KOPT-K1 (cell line): ENCODE results near the gene RELT.

Experiments
- H3K27ac ChIP-seq: fragments of 200-600 bp; sonication (generic); 2 replicates; pipeline ENCODE4 v1.5.1; 2016; ENCODE audit warnings: antibody characterized with exemption, mild to moderate bottlenecking, low read depth, low read length; ENCODE audit not compliant: poor library complexity, severe bottlenecking
- H3K36me3 ChIP-seq: fragments of 200-600 bp; sonication (generic); 2 replicates; pipeline ENCODE4 v1.5.1; 2017; ENCODE audit warnings: antibody characterized with exemption, mild to moderate bottlenecking, low read length, moderate library complexity; ENCODE audit not compliant: insufficient read depth
- H3K9me3 ChIP-seq: fragments of 200-600 bp; sonication (generic); 2 replicates; pipeline ENCODE4 v1.5.1; 2017; ENCODE audit warnings: antibody characterized with exemption, low read length, mild to moderate bottlenecking; ENCODE audit not compliant: insufficient read depth, poor library complexity, severe bottlenecking

Gene RELT

DNA sequence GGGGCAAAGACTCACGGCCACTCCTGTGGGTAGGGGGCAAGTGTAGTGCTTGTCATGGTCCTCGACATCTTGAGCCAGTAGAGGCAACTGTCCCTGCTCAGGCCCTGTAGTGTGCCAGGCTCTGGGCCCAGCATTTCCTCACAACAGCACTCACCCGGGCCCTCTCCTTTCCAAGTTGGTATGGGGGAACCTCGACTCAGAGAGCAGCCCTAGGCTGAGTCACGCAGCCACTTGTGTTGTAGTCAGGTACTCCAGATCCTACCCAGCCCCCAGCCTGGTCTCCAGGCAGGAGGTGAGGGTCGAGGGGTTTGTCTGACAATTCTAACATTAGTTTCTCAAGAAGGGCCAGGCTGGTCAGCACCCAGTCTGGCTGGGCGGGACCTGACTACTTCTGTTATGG lies 4.1 kb downstream of the RELT start:
- H3K36me3 ChIP-seq = no peaks in the 10 kb centered on the region; the same call in 1 of the 2 replicates
- H3K9me3 ChIP-seq = no peaks in the 10 kb centered on the region
- no peak overlapping the region for H3K27ac ChIP-seq

DNA sequence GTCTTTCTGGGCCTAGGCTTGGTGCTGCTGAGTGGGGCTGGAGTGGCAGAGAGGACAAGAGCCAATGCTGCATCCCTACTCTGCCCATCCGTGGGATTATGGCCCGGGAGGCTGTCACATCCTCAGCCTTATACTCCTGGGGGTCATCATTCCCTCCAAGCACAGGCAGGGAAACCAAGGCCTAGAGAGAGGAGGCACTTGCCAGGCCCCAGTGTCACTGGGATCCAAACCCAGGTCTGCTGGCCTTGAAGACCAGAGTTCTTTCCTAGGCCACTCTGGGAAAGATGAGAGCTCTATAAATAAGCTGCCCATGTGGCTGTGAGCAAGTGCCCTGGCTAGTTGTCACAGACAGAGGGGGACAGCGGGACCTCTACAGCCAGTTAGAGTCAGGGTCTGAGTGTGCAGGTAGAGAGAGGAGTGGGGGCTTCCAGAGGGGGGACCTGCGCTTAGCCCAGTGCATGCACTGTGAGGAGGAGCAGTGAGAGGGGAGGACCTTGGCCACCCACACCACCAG lies 4.8 kb downstream of the RELT start:
- H3K36me3 ChIP-seq = no peaks in the 10 kb centered on the region; the same call in 1 of the 2 replicates
- no peak overlapping the region for H3K27ac ChIP-seq
- no peaks in the 10 kb centered on the region for H3K9me3 ChIP-seq

DNA sequence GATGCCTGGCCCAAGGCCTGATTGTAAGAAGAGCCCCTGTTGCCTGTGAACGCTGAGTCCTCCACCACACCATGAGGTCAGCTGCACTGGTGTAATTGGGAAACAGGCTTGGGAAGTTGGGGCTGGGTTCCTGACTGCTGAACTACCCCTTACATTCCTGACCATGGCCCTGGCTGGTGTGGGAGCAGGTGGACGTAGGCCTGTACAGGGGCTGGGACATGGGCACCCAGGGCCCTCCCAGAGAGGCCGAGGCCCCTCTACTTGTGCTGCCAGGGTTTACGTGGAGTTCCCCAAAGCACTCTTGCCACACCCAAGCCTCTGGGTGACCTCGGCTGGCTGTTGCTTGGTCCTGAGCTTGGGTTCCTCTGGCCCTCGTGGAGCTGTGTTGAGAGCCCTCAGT lies 5.4 kb downstream of the RELT start:
- Histone ChIP-seq H3K36me3 (no peaks in the 10 kb centered on the region; the same call in 1 of the 2 replicates), H3K27ac (no peak overlapping the region), H3K9me3 (no peaks in the 10 kb centered on the region)

DNA sequence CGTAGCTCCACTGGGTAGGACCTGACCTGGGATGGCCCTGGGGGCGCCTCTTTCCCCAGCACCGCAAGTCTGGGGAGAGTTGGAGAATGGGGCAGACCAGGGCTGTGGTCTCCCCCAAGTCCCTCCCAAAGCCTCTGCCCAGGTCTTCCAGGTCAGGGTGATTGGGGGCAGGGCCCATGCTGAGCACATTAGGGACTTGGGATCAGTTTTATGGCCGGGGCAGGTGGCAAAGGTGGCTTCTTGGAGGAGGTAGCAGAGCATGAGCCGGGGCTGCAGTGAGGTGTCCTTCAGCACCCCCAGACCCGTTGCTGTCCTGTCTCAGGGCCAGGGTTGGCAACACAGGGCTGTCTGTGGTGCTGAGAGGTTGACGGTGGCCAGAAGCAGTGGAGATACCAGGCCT lies 6.0 kb downstream of the RELT start:
- Histone ChIP-seq H3K27ac (peak overlapping the region; percentile 5), H3K9me3 (no peaks in the 10 kb centered on the region), H3K36me3 (no peaks in the 10 kb centered on the region; the same call in 1 of the 2 replicates)

DNA sequence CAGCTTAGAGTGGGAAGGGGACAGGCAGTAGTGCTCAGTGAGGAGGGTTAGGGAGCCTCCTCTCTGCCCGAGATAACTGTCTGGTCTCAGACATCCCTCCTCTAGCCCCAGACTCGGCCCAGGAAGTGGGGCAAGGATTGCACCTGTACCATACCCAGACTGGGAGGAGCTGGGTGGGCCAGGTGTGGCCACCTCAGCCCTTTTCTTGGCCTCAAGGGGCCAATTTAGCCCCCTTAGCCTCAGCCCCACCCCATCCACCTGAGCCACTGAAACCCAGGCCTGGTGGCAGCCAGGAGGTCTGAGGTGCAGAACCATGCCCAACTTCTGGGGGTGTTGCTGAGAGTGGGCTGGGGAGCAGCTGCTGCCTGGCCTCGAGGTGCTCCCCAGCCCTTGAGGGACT lies 6.5 kb downstream of the RELT start:
- Histone ChIP-seq H3K9me3 (no peaks in the 10 kb centered on the region), H3K36me3 (no peaks in the 10 kb centered on the region; the same call in 1 of the 2 replicates), H3K27ac (peak overlapping the region; percentile 5)

DNA sequence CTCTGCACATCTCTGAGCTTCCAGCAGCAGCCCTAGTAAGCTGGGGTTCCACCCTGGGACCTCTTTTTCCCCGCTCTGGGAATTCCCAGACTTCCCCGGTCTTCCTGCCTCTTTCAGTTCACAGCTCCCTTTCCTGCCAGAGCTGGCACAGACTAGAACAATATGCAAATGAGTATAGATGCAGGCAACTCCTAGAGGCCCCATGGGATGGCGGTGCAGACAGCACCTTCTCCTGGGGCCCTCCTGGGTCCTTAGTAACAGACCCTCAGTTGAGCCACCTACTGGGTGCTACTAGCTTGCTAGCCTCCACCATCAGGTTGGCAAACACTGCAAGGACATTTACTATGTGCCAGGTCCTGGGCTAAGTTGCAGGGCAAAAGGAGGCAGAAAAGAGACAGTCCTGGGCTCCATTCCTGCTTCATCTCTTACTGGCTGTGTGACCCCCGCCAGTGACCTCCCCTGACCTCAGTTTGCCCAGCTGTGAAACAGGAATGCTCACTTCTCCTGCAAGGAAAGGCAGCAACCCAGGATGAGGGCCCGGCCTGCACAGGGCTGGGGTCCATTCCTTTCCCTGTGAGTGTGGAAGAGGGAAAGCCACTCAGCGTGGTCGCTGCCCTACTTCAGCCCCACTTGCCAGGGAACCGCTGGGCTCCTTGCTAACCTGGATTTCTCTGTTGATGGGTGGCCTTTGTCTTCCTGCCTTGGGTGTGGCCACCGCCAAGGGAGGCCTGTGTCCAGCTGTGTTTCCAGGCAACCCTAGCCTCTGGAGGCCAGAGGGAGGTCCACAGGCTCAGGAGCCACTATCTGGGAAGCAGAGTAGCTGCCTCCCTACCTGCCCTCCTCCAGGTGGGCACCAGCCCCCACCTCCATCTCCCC lies 7.3 kb downstream of the RELT start:
- Histone ChIP-seq H3K9me3 (no peaks in the 10 kb centered on the region), H3K36me3 (no peaks in the 10 kb centered on the region; the same call in 1 of the 2 replicates), H3K27ac (peak overlapping the region; percentile 7)

DNA sequence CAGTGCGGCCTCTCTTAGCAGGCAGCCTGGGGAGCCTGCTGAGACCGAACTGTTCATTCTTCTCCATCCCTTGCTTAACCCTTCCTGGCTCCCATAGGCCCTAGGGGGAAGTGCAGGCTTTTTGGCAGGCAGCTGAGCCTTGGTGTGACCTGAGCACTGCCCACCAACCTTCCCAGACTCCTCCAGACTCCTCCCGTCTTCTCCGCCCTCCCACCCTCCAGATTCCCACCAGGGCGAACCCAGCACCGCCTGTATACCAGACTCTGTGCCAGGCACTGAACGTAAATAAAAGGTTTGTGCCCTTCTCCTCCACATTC lies 7.9 kb downstream of the RELT start:
- Histone ChIP-seq H3K27ac (peak overlapping the region; percentile 68), H3K9me3 (no peaks in the 10 kb centered on the region), H3K36me3 (no peaks in the 10 kb centered on the region)

DNA sequence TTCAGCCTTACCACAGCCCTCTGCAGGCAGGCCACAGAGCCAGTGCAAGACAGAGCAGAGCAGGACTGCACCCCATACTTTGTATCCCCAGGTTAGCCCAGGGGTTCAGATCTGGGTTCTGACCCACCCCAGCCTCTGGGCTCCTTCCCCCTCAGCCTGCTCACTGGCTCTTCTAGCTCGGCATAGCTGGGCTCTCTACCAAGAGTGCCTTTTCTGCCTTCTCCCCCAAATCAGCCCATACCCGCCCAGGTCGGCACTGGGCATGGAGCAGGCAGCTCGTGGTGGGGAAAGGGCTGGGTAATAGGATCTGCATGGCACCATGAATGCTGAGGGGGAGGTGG lies 8.3 kb downstream of the RELT start:
- Histone ChIP-seq H3K9me3 (no peaks in the 10 kb centered on the region), H3K36me3 (no peaks in the 10 kb centered on the region), H3K27ac (peak overlapping the region; percentile 68)

DNA sequence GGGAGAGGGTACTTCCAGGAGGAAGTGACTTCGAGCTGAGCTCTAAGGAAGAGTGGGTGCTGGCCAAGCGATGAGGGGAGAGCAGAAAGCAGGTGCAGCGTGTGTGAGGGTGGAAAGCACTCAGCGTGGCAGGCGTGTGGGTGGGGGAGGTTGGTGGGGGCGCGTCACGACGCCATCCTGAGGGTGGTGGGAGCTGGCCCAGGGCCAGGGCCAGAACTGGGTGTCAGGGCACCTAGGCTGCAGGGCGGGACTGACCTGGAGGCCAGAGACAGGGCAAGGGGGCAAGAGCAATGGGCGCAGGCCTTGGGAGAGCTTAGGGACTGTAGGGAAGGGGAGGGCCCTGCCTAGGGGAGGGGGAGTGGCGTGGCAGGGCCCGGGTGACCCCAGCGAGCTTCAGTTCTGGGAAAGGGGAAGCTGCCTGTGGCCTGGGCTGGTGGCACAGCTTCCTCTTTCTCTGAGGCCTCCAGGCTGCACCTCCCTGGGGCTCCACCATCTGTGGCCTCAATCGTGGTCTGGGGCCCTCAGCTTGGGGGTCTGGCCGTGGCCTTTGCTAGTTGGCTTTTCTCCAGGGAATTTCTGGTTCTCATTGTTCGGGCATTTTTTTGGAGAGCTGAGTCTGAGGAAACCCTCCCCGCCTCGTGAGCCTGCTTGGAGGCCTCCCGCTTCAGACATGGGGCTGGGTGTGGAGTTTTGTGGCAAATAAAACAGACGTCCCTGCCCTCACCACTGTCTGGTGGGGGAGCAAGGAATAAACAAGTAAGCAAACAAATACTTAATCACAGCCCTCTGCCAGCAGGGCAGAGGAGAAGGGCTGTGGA lies 8.9 kb downstream of the RELT start:
- Histone ChIP-seq H3K9me3 (no peaks in the 10 kb centered on the region), H3K27ac (peak overlapping the region; percentile 68), H3K36me3 (no peaks in the 10 kb centered on the region)

DNA sequence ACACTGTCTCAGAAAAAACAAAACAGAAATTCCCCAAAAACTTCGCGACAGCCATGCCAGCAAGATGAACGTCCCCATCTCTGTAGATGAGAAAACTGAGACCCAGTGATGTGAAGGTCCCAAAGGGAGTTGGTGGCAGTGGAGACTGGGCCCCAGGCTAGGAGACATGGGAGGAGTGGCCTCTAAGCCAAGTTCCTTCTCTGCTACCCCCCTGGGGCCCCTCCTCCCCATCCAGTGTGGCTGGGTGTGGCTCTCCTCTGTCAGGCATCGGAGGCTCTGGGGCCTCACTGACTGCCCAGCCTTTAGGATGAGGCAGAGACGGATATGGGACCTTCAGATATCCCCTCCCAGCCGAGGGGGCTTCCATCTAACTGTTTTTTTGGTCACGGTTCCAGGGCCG lies 9.8 kb downstream of the RELT start:
- H3K27ac ChIP-seq = peak overlapping the region; percentile 68
- no peaks in the 10 kb centered on the region for H3K9me3 ChIP-seq
- H3K36me3 ChIP-seq = no peaks in the 10 kb centered on the region; the same call in 1 of the 2 replicates

DNA sequence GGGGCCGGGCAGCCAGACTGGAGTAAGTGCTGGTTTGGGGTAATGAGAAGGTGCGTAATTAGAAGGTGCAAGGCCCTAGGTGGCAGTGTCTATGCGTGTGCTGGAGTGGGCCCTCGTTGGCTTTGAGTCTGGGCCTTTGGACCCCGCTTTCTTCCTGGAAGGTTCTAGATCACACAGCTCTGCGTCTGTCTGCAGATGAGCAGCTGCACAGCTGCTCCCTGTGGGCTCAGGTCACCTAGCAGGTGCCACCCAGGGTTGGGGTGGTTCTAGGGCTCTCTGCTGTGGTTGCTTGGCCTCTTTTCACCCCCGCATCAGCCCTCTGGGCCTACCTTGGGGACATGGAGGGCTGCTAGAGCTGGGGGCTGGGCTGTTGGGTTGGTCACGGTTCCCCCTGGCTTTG lies 10.3 kb downstream of the RELT start:
- H3K27ac ChIP-seq = peak overlapping the region; percentile 68
- H3K9me3 ChIP-seq = no peaks in the 10 kb centered on the region
- no peaks in the 10 kb centered on the region; the same call in 1 of the 2 replicates for H3K36me3 ChIP-seq

DNA sequence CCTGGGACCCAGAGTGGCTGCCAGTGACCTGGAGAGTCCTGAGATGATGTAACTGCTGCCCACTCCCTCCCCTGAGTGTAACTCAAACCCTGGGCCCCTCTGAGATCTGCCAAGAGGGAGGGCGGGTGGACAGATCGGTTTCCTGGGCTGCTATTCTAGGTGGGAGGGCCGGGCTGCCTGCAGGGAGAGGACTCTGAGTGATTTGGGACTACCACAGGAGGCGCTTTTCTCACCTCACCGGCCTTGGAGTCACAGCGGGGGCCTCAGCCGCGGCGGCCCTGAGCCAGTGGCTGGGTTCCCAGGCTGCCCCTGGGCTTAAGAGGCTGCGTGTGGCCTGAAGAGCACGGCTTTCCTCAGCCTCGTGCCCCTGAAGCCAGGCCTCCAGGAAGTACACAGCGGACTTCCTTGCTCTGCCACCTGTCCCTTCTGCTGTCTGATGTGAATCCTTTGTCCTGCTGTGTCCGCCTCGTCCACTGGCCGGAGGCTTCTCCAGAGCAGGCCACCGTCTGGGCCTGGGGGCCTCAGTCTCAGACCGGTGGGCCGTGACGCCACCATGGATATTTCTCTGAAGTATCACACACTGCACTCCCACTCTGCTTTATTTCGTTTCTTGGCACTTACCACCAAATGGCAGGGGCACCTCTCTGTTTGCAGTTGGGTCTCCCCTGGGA lies 11.5 kb downstream of the RELT start:
- Histone ChIP-seq H3K36me3 (peaks cover 11% of the 10 kb centered on the region), H3K9me3 (no peaks in the 10 kb centered on the region), H3K27ac (peak overlapping the region; percentile 11)

DNA sequence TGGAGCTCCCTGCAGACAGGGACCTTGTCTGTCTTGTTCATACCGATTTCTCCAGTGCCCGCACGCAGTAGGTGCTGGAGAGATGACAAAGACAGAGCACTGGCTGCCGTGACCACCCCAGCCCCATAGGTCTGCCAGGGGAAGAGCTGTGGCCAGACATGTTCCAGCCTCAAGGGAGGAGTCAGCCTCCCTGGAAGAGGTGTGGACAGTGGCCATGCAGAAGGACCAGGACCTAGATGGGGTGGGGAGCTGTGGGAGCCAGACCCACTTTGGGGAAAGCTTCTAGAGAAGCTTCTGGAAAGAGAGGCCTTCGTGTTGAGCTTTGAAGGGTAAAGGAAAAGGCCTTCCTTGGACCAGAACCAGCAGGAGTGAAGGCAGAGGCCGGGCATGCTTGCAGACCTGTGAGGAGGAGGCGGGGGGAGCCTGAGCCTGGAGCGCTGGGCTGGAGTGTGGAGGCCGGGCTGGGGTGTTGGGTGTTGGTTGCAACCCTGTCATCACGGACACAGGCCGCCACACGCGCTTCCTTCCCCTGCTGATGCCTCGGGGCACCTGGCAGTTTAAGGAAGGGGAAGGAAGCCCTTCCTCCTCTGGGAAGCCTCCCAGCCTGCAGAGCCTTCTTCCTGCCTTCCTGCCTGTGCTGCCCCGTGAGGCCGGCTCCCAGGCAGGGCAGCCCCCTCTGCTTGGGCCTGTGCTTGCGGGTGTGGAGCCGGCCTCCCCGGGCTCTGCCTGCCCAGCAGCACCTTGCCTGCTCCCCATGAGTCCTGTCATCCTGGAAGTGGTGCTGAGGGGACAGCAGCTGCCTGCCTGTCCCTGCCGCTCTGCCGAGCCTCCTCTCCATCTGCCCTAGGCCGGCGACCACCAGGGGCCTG lies 12.3 kb downstream of the RELT start:
- Histone ChIP-seq H3K36me3 (peaks cover 19% of the 10 kb centered on the region), H3K27ac (peak overlapping the region; percentile 11), H3K9me3 (no peaks in the 10 kb centered on the region)

DNA sequence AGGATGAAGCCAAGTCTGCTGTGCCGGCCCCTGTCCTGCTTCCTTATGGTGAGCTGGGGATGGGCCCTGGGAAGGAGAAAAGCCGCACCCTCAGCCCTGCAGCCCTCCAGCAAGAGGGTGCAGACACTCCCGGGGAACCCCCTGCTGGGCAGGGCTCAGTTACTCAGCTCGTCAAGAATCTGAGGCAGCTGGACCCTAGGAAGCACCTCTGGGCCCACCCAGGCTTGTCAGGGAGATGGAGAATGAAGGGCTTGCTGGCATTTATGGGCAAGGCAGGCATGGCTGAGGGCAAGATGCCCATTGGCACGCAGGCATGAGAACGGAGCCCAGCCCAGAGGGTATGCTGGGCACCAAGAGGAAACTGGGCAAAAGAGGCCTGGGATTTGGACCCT lies 12.9 kb downstream of the RELT start:
- H3K36me3 ChIP-seq = peaks cover 25% of the 10 kb centered on the region
- H3K9me3 ChIP-seq = no peaks in the 10 kb centered on the region
- H3K27ac ChIP-seq = no peak overlapping the region
